Measurements from ENCODE around the gene MYH9. TPM values are rescaled to one million over a fixed set of nuclear protein-coding genes. Genes with fewer than 3 reads are reported as not detected.

Gene MYH9
- polyA plus RNA-seq, 3 donors = 250 to 336 (median 293) TPM

- DNase-seq = no peak
Measured at GRCh38 chr22:36319595-36320497, 67.9 kb downstream of the MYH9 start.

DNA sequence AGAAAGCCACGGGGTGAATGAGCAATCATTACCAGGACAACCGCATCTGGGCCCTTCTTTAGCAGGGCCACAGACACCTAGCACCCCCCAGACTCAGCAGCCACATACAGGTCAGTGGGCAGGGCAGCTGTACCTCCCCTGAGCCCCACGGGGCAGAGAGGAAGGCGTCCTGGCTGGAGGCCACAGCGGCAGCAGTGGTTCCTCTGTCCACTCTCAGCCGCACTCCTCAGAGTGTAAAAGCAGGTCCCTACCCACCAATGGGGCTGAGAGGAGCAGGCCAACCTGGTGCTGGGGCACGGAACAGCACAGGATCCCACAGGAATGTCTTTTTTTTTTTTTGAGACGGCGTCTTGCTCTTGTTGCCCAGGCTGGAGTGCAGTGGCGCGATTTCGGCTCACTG is 69.3 kb downstream of the MYH9 start:
- no peak for DNase-seq

DNA sequence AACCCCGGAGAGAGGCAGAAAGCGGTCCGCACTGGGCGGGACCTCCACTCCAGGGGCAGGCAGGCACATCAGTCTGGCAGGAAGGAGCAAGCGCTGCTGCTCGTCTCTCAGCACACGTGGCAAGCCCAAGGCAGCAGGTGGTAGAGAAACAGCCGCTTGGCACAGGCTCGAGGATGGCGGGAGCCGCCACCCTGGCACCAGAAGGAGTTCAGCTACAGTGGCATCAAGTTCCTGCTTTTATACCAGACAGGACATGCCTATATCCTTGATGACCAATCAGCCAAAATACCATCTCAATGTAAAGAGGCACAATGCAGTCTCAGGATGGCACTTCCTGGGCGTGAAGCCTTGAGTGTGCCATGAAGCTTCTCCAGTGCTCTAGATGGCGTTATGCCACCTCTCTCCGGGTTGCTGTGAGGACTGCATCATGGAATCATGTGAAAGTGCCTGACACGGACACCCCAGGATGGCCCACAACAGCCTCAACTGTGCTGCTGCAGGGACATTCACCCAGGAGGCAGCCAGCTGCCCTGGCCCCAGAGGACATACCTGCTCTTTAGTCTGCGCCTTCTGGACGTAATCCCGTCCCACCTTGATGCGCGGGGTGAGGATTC is 70.0 kb downstream of the MYH9 start:
- no peak for DNase-seq

DNA sequence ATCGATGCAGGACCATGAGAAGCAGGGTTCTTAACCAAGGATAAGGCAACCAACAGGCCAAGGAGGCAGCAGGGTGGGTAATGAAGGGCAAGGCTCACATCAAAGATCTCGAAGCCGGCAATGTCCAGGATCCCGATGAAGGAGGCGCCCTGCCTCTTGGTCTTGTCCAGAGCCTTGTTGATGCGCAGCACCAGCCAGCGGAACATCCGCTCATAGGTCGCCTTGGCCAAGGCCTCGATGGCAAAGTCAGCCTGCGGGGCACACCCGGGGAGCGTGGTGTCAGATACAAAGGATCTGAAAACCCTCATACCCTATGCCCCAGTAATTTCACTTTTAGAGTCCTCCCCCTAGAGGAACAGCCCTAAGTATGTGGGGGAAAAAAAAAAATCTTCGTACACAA is 71.3 kb downstream of the MYH9 start:
- no peak for DNase-seq

- no peak for DNase-seq
Measured at GRCh38 chr22:36315325-36315724, 72.4 kb downstream of the MYH9 start.

- no peak for DNase-seq
Measured at GRCh38 chr22:36311386-36312085, 76.2 kb downstream of the MYH9 start.

DNA sequence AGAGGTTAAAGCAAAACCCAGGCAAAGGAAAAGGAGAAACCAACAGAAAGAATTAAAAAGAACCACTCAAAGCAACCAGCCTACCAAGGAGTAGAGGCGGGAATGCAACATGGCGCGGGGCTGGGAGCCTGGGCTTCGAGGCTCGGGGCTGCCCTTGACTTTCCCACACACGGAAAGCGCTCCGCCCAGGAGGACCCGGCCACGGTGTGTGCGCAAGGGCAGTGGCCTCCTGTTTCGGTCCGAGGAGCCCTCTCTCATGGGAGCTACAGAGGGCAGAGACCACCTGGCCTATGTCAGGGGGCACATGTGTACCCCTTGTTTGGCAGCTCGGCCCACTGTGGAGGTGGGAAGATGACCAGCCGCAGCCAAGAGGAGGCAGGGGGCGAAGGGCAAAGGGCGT is 78.9 kb downstream of the MYH9 start:
- DNase-seq = no peak

DNA sequence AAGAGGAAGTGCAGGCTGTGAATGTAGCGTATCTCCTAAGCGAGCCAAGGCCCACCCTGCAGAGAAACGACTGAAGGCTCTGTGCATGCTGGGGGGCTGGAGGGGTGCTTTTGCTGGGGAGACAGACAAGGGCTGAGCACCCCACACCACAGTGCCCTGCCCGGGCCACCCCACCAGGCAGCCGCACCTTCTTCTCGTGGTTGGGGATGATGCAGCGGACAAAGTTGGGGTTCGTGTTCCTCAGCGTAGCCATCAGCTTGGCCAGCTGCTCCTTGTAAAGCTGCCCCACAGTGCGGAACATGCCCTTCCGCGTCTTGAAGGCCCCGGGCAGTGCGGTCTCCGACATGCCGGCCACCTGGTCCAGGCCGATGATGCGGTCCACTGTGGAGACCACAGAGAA is 81.5 kb downstream of the MYH9 start:
- DNase-seq = no peak

- DNase-seq = no peak
Measured at GRCh38 chr22:36305813-36306212, 82.0 kb downstream of the MYH9 start.

GRCh38 chr22:36304429-36304828 is 83.3 kb downstream of the MYH9 start:
- DNase-seq = no peak

GRCh38 chr22:36303874-36304273 is 83.9 kb downstream of the MYH9 start:
- no peak for DNase-seq

GRCh38 chr22:36303115-36303467 is 84.7 kb downstream of the MYH9 start:
- DNase-seq = no peak

DNA sequence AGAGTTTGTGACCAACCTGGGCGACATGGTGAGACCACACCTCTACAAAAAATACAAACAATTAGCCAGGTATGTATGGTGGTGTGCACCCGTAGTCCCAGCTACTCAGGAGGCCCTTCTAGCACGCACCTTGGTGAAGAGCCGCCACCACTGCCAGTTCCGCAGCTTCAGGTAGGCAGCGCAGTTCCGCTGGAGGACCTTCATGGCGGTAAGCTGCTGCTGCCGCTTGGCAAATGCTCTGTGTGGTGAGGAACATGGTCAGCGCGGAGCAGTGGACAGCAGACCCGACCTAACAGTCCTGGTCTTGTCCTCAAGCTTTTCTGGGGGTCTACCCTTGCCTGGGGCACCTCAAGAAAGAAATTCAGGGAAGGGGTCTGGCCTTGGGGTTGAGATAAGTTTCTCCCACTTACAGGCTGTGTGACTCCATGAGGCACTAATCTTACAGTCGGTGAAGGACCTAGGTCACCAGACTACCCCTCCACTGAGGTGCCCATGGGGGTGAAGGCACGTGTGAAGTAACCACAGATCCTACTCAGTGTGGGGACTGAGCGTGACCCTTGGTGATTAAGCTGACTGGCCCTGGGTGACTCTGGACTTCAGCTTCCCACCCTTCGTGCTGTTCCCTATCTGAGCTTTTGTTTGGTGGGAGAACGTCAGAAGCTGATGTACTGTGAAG is 85.2 kb downstream of the MYH9 start:
- no peak for DNase-seq

GRCh38 chr22:36301851-36302250 is 85.9 kb downstream of the MYH9 start:
- DNase-seq = no peak

DNA sequence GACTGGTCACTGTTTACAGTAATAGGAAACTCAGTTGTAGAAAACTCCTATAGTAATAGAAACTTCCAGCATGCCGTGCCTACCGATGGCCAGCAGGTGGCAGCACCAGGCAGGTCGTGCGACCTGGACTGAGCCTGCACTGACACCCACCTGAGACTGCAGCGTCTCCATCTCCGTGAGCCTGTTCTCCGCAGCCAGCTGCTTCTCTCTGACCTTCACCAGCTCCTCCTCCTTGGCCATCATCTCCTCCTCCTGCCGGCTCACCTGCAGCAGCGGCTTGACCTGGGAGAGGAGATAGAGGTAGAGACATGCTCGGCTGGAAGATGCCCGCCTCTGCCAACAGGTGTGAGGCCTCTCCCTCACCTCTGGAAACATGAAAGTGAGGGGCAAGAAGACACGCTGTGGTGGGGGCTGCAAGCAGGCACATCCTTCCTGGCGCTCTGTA is 86.4 kb downstream of the MYH9 start:
- peak; percentile 56 for DNase-seq

GRCh38 chr22:36300396-36301212 is 87.2 kb downstream of the MYH9 start:
- no peak for DNase-seq

GRCh38 chr22:36299911-36300310 is 87.9 kb downstream of the MYH9 start:
- no peak for DNase-seq

GRCh38 chr22:36299295-36299694 is 88.5 kb downstream of the MYH9 start:
- DNase-seq = no peak

DNA sequence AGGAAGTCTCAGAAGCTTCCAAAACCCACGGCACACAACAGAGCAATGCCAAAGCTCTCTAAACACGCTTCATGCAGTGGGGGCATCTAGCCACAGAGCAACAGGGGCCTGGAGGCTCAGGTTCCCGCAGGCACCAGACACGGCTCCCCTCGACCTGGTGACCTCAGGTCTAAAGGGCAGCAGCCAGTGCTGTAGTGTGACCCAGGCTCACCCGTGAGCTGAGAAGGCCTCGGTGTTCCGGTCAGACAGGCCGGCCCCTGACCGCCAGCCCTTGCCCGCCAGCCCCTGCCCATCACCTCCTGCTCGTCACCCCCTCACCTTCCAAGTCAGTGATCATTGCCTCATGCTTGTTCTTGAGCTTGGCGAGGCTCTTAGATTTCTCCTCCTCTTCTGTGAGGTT is 89.2 kb downstream of the MYH9 start:
- DNase-seq = no peak

GRCh38 chr22:36298118-36298517 is 89.6 kb downstream of the MYH9 start:
- no peak for DNase-seq

DNA sequence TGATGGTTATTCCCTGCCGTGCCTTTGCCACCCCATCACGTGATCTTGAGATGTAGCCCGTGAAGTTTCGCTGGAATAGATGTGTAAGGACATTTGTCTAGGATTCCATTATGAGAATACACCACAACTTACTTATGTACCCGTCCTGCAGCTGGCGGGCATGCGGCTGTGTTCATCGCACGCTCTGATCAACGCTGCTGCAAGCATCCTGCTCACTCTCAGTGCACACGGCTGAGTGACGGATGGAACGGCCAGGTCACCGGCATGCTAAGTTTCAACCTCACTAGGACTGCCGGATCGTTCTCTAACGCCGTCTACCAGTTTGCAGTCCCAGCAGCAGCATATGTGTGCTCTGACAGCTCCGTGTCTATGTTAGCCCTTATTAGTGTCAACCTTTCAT is 90.2 kb downstream of the MYH9 start:
- DNase-seq = no peak
